Measurements from ENCODE around the gene CEP68.

- TF ChIP-seq CTCF (IDR thresholded peaks at IDR 0.05; ENCODE audit: insufficient read depth, low read length, poor library complexity, severe bottlenecking) (no peak), EZH2phosphoT487 (conservative IDR thresholded peaks at IDR 0.05; ENCODE audit: low read length) (no peak)
Measured at GRCh38 chr2:65057391-65058052, 1.3 kb downstream of the CEP68 start.

Data from SU-DHL-6 (cell line).